Lung (tissue), 12 donors: ENCODE results near the gene GNAL. TPM values are rescaled to one million over a fixed set of nuclear protein-coding genes. Genes with fewer than 3 reads are reported as not detected.
A peak's percentile ranks its signal among the peaks of the same experiment; 100 is the strongest.

Experiments
- ATAC-seq: fragments of 200-7000 bp; cut with Tn5 transposase; one replicate; pipeline ENCODE4 v1.9.1; 2020; ENCODE audit warnings: moderate number of reproducible peaks; ENCODE audit not compliant: insufficient read depth, low FRiP score
- DNase-seq, 3 donors: peaks; one replicate each; pipeline ENCODE4 v3.0.0-alpha.2; 2013 to 2017
- H3K27ac ChIP-seq, 2 donors: one replicate each; pipeline ENCODE4 v1.5.1; 2013; ENCODE audit warnings: mild to moderate bottlenecking in 2 of 2, moderate library complexity in 2 of 2, control low read depth in 1 of 2, inconsistent platforms in 1 of 2, low read depth in 1 of 2, low read length in 1 of 2
- H3K27me3 ChIP-seq, 3 donors: one replicate each; pipeline ENCODE4 v1.5.1; 2013; ENCODE audit warnings: low read length in 2 of 3; ENCODE audit not compliant: control insufficient read depth in 3 of 3, insufficient read depth in 3 of 3
- H3K36me3 ChIP-seq, 4 donors: one replicate each; pipeline ENCODE4 v1.5.1; 2013; ENCODE audit warnings: low read length in 4 of 4, mild to moderate bottlenecking in 1 of 4, moderate library complexity in 1 of 4; ENCODE audit not compliant: control insufficient read depth in 4 of 4, insufficient read depth in 4 of 4
- H3K4me1 ChIP-seq, 5 donors: one replicate each; pipeline ENCODE4 v1.5.1; 2013; ENCODE audit warnings: low read length in 5 of 5, mild to moderate bottlenecking in 2 of 5, moderate library complexity in 1 of 5; ENCODE audit not compliant: control insufficient read depth in 5 of 5, insufficient read depth in 5 of 5
- H3K4me3 ChIP-seq: one replicate; pipeline ENCODE4 v1.5.1; 2013; ENCODE audit warnings: mild to moderate bottlenecking, control low read depth, moderate library complexity
- H3K9ac ChIP-seq, 2 donors: one replicate each; pipeline ENCODE4 v1.5.1; 2013; ENCODE audit warnings: low read length in 2 of 2, control low read depth in 1 of 2; ENCODE audit not compliant: insufficient read depth in 1 of 2
- H3K9me3 ChIP-seq, 4 donors: one replicate each; pipeline ENCODE4 v1.5.1; 2013; ENCODE audit warnings: low read length in 3 of 4, mild to moderate bottlenecking in 1 of 4, moderate library complexity in 1 of 4; ENCODE audit not compliant: control insufficient read depth in 4 of 4, insufficient read depth in 3 of 4
- CTCF ChIP-seq: IDR thresholded peaks from 2 replicates; pipeline ENCODE4 v1.5.1; 2012; ENCODE audit warnings: mild to moderate bottlenecking; ENCODE audit errors: control extremely low read depth, extremely low read depth
- WGBS, 2 donors: extraction: QIAGEN DNeasy Blood & Tissue Kit; methylation state at CpG; one replicate each; pipeline ENCODE4 v1.1.7; 2013; 5-methylcytosine and 5-hydroxymethylcytosine counted together
- polyA plus RNA-seq, 2 donors: library from polyadenylated mRNA; stranded (reverse); fragments of 200-250 nt; gene quantifications; one replicate each; pipeline ENCODE4 v1.2.1, GENCODE V29; 2013
- total RNA-seq, 2 donors: library from RNA; depleted of rRNA in 1 of 2; stranded (reverse); fragments of >200 nt in 1 of 2; gene quantifications; one replicate each; pipeline ENCODE4 v1.2.1, GENCODE V29; 2014 to 2021
- donor health status: control.
- donor health status: control.
- donor health status: Bipolar disorder and iron deficiency.
- donor health status: healthy.
- donor health status: DM: yes; HTN: yes; CAD: no.

GNAL gene
- total and polyA plus RNA-seq, 4 donors = 0.49 to 3.7 (median 2.5) TPM

- Histone ChIP-seq H3K4me3 (no peak overlapping the region), H3K4me1 (no peaks in the 10 kb centered on the region), H3K36me3 (no peaks in the 10 kb centered on the region), H3K27ac (no peak overlapping the region), H3K9ac (no peak overlapping the region), H3K27me3 (peaks cover 0 to 2% (median 0%) of the 10 kb centered on the region in 3 donors), H3K9me3 (no peaks in the 10 kb centered on the region)
- no peak for TF ChIP-seq CTCF
- 91 to 93% methylated on average over 10 of the region's 10 CpGs for whole genome bisulfite sequencing, 2 donors
- DNase-seq (no peak), ATAC-seq (no peak)
These were observed 113.5 kb downstream of the GNAL start for GRCh38 chr18:11802586-11802985.

- ATAC-seq (no peak), DNase-seq (no peak)
- Histone ChIP-seq H3K4me3 (no peak overlapping the region), H3K36me3 (no peaks in the 10 kb centered on the region), H3K9ac (no peak overlapping the region), H3K27me3 (peaks cover 0 to 2% (median 0%) of the 10 kb centered on the region in 3 donors), H3K9me3 (no peaks in the 10 kb centered on the region), H3K4me1 (no peaks in the 10 kb centered on the region), H3K27ac (no peak overlapping the region)
- 94 to 96% methylated on average over 7 of the region's 7 CpGs for WGBS, 2 donors
- no peak for TF ChIP-seq CTCF
These were observed 118.2 kb downstream of the GNAL start for GRCh38 chr18:11807233-11807632.

GRCh38 chr18:11808001-11808855 lies 119.2 kb downstream of the GNAL start:
- no peak overlapping the region for H3K4me3 ChIP-seq
- no peak overlapping the region for H3K27ac ChIP-seq
- DNase-seq (peak in 1 of 3 donors; percentile 21), ATAC-seq (no peak)
- H3K27me3 ChIP-seq = peaks cover 0 to under 1% (median 0%) of the 10 kb centered on the region in 3 donors
- H3K36me3 ChIP-seq = no peaks in the 10 kb centered on the region
- no peak overlapping the region for H3K9ac ChIP-seq
- 74 to 80% methylated on average over 11 of the region's 11 CpGs for WGBS, 2 donors
- no peaks in the 10 kb centered on the region for H3K9me3 ChIP-seq
- H3K4me1 ChIP-seq = no peaks in the 10 kb centered on the region
- no peak for TF ChIP-seq CTCF
